SK-N-SH treated with all-trans-retinoic acid at 6 μM for 48 hours (cell line): Measurements from ENCODE around the gene RNF121.

Source experiments
- ATAC-seq: fragments of 200-7000 bp; cut with Tn5 transposase; 3 replicates; pipeline ENCODE4 v1.9.1; 2020; ENCODE audit warnings: mild to moderate bottlenecking, moderate library complexity
- ARNTL ChIP-seq: fragments of 450-650 bp; formaldehyde crosslinking; IDR thresholded peaks from 2 replicates; pipeline ENCODE4 v1.5.0; 2020; ENCODE audit warnings: low read depth, mild to moderate bottlenecking, moderate library complexity, borderline replicate concordance
- BACH2 ChIP-seq: fragments of 250-450 bp; sonication (Bioruptor Pico); IDR thresholded peaks from 2 replicates; pipeline ENCODE4 v1.9.0; 2021; ENCODE audit warnings: mild to moderate bottlenecking, borderline replicate concordance
- CREB5 ChIP-seq: fragments of 250-450 bp; sonication (Bioruptor Pico); IDR thresholded peaks from 2 replicates; pipeline ENCODE4 v1.5.1; 2020; ENCODE audit warnings: low read depth, mild to moderate bottlenecking, moderate library complexity
- CSRNP3 ChIP-seq: fragments of 250-450 bp; sonication (Bioruptor Pico); IDR thresholded peaks from 2 replicates; pipeline ENCODE4 v1.5.1; 2021; ENCODE audit warnings: mild to moderate bottlenecking, moderate library complexity
- ESRRG ChIP-seq: fragments of 250-450 bp; sonication (Bioruptor Pico); IDR thresholded peaks from 2 replicates; pipeline ENCODE4 v1.6.1; 2021; ENCODE audit warnings: mild to moderate bottlenecking
- ISL1 ChIP-seq: fragments of 250-450 bp; sonication (Bioruptor Pico); IDR thresholded peaks from 2 replicates; pipeline ENCODE4 v2.1.2; 2022; ENCODE audit warnings: mild to moderate bottlenecking, moderate library complexity
- POU6F1 ChIP-seq: fragments of 250-450 bp; sonication (Bioruptor Pico); IDR thresholded peaks from 2 replicates; pipeline ENCODE4 v1.8.0; 2021; ENCODE audit warnings: low read depth, mild to moderate bottlenecking, moderate library complexity, borderline replicate concordance
- PPARA ChIP-seq: fragments of 250-450 bp; sonication (Bioruptor Pico); IDR thresholded peaks from 2 replicates; pipeline ENCODE4 v1.5.0; 2020; ENCODE audit warnings: mild to moderate bottlenecking, borderline replicate concordance
- RARB ChIP-seq: fragments of 250-450 bp; sonication (Bioruptor Pico); IDR thresholded peaks from 2 replicates; pipeline ENCODE4 v1.8.0; 2021; ENCODE audit warnings: mild to moderate bottlenecking, moderate library complexity
- SNAI2 ChIP-seq: fragments of 250-450 bp; sonication (Bioruptor Pico); IDR thresholded peaks from 2 replicates; pipeline ENCODE4 v1.5.0; 2020; ENCODE audit warnings: mild to moderate bottlenecking, moderate library complexity
- TCF4 ChIP-seq: fragments of 250-450 bp; sonication (Bioruptor Pico); IDR thresholded peaks from 2 replicates; pipeline ENCODE4 v1.8.0; 2021; ENCODE audit warnings: mild to moderate bottlenecking, moderate library complexity, borderline replicate concordance
- TOX ChIP-seq: fragments of 250-450 bp; sonication (Bioruptor Pico); IDR thresholded peaks from 2 replicates; pipeline ENCODE4 v1.8.0; 2021; ENCODE audit warnings: mild to moderate bottlenecking, moderate library complexity, borderline replicate concordance
- TSHZ2 ChIP-seq: fragments of 250-450 bp; sonication (Bioruptor Pico); IDR thresholded peaks from 2 replicates; pipeline ENCODE4 v1.5.0; 2020; ENCODE audit warnings: mild to moderate bottlenecking, moderate library complexity
- ZC3H10 ChIP-seq: fragments of 250-450 bp; sonication (Bioruptor Pico); IDR thresholded peaks from 2 replicates; pipeline ENCODE4 v1.5.1; 2021; ENCODE audit warnings: mild to moderate bottlenecking, moderate library complexity
- ZFP3 ChIP-seq: fragments of 250-450 bp; sonication (Bioruptor Pico); IDR thresholded peaks from 2 replicates; pipeline ENCODE4 v1.5.0; 2020; ENCODE audit warnings: mild to moderate bottlenecking, moderate library complexity
- ZFP30 ChIP-seq: fragments of 450-650 bp; formaldehyde crosslinking; IDR thresholded peaks from 2 replicates; pipeline ENCODE4 v1.5.0; 2022; ENCODE audit warnings: mild to moderate bottlenecking, moderate library complexity
- ZNF70 ChIP-seq: fragments of 450-650 bp; formaldehyde crosslinking; IDR thresholded peaks from 2 replicates; pipeline ENCODE4 v1.5.0; 2020; ENCODE audit warnings: mild to moderate bottlenecking, moderate library complexity
- ZNF8 ChIP-seq: fragments of 450-650 bp; formaldehyde crosslinking; IDR thresholded peaks from 2 replicates; pipeline ENCODE4 v1.5.0; 2020; ENCODE audit warnings: mild to moderate bottlenecking, moderate library complexity

RNF121 gene

GRCh38 chr11:72000202-72000867 is 71.5 kb downstream of the RNF121 start:
- no peak; the same call in 2 of the 3 replicates for ATAC-seq

GRCh38 chr11:72001285-72001684 is 72.4 kb downstream of the RNF121 start:
- TF ChIP-seq BACH2 (CRISPR knock-in tag): no peak
- no peak for TF ChIP-seq POU6F1
- TF ChIP-seq ESRRG (CRISPR knock-in tag): no peak
- no peak for TF ChIP-seq ZNF70 (CRISPR knock-in tag)
- no peak for TF ChIP-seq TSHZ2 (CRISPR knock-in tag)
- no peak for TF ChIP-seq TOX (CRISPR knock-in tag)
- TF ChIP-seq ZFP30: no peak
- TF ChIP-seq ISL1: no peak
- TF ChIP-seq, all 23 proteins: peak for 0
- no peak for ATAC-seq

More at GRCh38 chr11:72000202-72000867, 71.5 kb downstream of the RNF121 start:
- TF ChIP-seq ZFP30: no peak
- no peak for TF ChIP-seq CSRNP3
- no peak for TF ChIP-seq BACH2 (CRISPR knock-in tag)
- TF ChIP-seq CREB5 (CRISPR knock-in tag): no peak
- no peak for TF ChIP-seq TSHZ2 (CRISPR knock-in tag)
- no peak for TF ChIP-seq ZC3H10 (CRISPR knock-in tag)
- no peak for TF ChIP-seq RARB
- TF ChIP-seq SNAI2 (CRISPR knock-in tag): no peak
- TF ChIP-seq POU6F1: no peak
- TF ChIP-seq ARNTL (CRISPR knock-in tag): no peak
- TF ChIP-seq PPARA (CRISPR knock-in tag): no peak
- TF ChIP-seq ZNF8 (CRISPR knock-in tag): no peak
- no peak for TF ChIP-seq TCF4 (CRISPR knock-in tag)
- TF ChIP-seq ZFP3: no peak
